ENCODE data around the gene FBN3. TPM values are rescaled to one million over a fixed set of nuclear protein-coding genes. Genes with fewer than 3 reads are reported as not detected.

The FBN3 gene
- polyA plus RNA-seq, 1 experiment: not detected

DNA sequence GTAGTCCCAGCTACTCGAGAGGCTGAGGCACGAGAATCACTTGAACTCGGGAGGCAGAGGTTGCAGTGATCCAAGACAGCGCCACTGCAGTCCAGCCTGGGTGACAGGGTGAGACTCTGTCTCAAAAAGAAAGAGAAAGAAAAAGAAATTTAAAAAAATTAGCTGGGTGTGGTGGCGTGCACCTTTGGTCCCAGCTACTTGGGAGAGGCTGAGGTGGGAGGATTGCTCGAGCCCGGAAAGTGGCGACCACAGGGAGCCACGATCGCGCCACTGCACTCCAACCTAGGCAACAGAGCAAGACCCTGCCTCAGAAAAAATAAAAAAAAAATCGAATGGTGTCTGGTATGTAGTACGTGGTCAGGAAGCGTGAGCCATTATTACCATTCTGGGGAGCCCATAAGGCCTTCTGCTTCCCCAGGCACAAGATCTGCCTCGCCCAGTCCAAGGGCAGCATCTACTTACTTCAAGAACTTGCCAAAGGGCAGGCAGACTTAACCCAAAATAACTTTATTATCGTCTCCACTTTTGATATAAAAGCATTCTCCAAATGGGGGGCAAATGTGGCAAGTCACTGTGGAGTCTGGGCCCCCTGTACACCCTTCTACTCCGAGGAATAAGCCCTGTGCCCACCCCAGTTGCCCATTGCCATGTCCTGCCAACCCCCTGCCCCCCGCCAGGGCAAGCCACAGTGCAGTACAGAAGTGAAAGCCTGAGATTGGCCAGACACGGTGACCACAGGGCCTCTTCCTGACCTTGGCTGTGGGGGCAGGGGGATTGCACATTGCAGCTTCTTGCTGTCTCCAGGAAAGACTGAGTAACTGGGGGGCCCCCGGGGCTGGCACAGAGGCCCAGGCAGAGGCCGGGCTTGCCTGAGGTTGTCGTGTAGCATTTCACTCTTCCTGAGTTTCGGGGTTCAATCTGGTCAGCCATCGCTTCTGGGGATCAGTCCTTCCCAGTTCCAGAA is 84.2 kb downstream of the FBN3 start:
- ChIA-PET POLR2A (no interaction called here), CTCF (no interaction called here)
- no peak overlapping the region for H3K27ac ChIP-seq (ENCODE audit: low read depth, low read length)
- TF ChIP-seq, protein P1, sequence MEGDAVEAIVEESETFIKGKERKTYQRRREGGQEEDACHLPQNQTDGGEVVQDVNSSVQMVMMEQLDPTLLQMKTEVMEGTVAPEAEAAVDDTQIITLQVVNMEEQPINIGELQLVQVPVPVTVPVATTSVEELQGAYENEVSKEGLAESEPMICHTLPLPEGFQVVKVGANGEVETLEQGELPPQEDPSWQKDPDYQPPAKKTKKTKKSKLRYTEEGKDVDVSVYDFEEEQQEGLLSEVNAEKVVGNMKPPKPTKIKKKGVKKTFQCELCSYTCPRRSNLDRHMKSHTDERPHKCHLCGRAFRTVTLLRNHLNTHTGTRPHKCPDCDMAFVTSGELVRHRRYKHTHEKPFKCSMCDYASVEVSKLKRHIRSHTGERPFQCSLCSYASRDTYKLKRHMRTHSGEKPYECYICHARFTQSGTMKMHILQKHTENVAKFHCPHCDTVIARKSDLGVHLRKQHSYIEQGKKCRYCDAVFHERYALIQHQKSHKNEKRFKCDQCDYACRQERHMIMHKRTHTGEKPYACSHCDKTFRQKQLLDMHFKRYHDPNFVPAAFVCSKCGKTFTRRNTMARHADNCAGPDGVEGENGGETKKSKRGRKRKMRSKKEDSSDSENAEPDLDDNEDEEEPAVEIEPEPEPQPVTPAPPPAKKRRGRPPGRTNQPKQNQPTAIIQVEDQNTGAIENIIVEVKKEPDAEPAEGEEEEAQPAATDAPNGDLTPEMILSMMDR (IDR thresholded peaks at IDR 0.05; ENCODE audit: low read depth, low read length): no peak
- DNase-seq (ENCODE audit: low read depth, low spot score): no peak
- no peak overlapping the region for H3K4me3 ChIP-seq (ENCODE audit: low read depth, low read length)
- no peaks in the 10 kb centered on the region for H3K27me3 ChIP-seq (ENCODE audit: control insufficient read depth, insufficient read depth, low read length)
- peaks cover 16% of the 10 kb centered on the region for H3K9me3 ChIP-seq (ENCODE audit: control insufficient read depth, insufficient read depth, low read length)

DNA sequence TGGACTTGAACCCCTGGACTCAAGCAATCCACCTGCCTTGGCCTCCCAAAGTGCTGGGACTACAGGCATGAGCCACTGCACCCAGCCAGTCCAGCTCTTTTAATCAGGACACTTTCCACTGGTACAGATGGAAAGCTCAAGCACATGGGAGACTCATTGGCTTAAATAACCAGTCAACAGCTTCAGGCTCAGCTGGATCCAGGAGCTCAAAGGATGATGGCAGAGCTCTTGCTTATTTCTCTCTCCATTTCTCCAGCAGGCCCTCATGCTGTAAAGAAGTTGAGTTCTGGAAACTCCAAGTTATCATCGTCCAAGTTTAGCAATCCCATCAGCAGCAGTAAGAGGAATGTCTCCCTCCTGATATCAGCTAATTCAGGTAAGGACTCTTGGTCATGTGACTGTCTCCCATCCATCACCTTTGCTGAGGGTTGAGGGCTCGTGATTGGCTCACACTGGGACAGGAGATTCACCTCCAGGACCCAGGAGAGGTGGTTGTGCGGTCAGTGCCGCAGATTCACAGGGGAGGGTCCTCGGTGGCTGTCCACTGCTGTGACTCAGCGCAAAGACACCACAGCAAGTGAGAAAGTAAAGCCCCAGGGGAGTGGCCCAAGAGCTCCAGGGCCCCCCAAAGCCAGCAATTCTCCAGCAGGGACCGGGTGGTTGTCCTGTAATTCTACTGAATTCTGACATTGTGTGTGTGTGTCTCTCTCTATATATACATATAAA is 91.7 kb downstream of the FBN3 start:
- TF ChIP-seq, protein P1 (IDR thresholded peaks at IDR 0.05; ENCODE audit: low read depth, low read length): no peak
- POLR2A ChIA-PET: no interaction called here
- no peaks in the 10 kb centered on the region; the same call in 1 of the 2 replicates for H3K9me3 ChIP-seq (ENCODE audit: control insufficient read depth, insufficient read depth, low read length)
- DNase-seq (ENCODE audit: low read depth, low spot score): no peak
- H3K27ac ChIP-seq (ENCODE audit: low read depth, low read length): no peak overlapping the region
- H3K4me3 ChIP-seq (ENCODE audit: low read depth, low read length): no peak overlapping the region
- no peaks in the 10 kb centered on the region for H3K27me3 ChIP-seq (ENCODE audit: control insufficient read depth, insufficient read depth, low read length)
- CTCF ChIA-PET: no interaction called here

DNA sequence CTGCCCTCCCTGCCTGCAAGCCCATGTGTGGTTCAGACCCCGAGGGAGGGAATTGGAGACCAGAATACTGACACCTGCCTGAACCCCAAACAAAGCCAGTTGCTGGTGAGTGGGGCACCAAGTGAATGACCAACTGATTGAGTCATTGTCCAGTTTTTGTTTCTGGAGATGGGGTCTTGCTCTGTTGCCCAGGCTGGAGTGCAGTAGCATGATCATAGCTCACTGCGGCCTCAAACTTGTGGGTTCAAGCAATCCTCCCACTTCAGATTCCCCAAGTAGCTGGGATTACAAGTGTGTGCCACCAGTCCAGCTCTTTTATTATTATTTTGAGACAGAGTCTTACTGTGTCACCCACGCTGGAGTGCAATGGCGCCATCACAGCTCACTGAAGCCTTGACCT is 92.9 kb downstream of the FBN3 start:
- Histone ChIP-seq H3K27me3 (ENCODE audit: control insufficient read depth, insufficient read depth, low read length) (no peaks in the 10 kb centered on the region), H3K9me3 (ENCODE audit: control insufficient read depth, insufficient read depth, low read length) (no peaks in the 10 kb centered on the region; the same call in 1 of the 2 replicates), H3K4me3 (ENCODE audit: low read depth, low read length) (no peak overlapping the region), H3K27ac (ENCODE audit: low read depth, low read length) (no peak overlapping the region)
- POLR2A ChIA-PET: no interaction called here
- DNase-seq (ENCODE audit: low read depth, low spot score): no peak
- CTCF ChIA-PET: no interaction called here
- TF ChIP-seq, protein P1 (IDR thresholded peaks at IDR 0.05; ENCODE audit: low read depth, low read length): no peak

DNA sequence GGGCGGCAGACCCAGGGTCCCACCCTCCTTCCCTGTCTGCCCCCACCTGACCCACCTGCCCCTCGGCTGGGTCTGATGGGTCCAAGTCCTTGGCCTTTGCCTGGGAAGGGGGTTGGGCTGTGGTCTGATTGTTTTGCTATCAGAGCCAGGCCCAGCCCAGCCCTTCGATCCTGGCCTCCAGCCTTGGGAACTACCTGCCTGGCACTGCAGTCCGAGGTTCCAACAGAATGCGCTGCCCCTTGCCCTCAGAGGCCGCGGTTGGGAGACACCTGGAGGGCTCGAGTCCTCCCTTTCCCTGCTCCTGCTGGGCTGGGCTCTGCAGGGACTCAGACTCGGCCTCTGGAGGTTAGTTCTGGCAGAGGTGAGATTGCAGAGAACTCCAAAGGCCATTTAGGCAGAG is 95.2 kb downstream of the FBN3 start:
- no peak overlapping the region for H3K27ac ChIP-seq (ENCODE audit: low read depth, low read length)
- POLR2A ChIA-PET: no interaction called here
- CTCF ChIA-PET: interaction anchor here (0.9 kb wide), 1 partner anchor 52 kb away, joined by 4 read pairs; no protein-coding TSS in a partner anchor
- no peak overlapping the region for H3K4me3 ChIP-seq (ENCODE audit: low read depth, low read length)
- TF ChIP-seq, protein P1 (IDR thresholded peaks at IDR 0.05; ENCODE audit: low read depth, low read length): no peak
- H3K27me3 ChIP-seq (ENCODE audit: control insufficient read depth, insufficient read depth, low read length): peaks cover 3% of the 10 kb centered on the region
- DNase-seq (ENCODE audit: low read depth, low spot score): no peak
- H3K9me3 ChIP-seq (ENCODE audit: control insufficient read depth, insufficient read depth, low read length): peaks cover 8% of the 10 kb centered on the region; the same call in 1 of the 2 replicates

DNA sequence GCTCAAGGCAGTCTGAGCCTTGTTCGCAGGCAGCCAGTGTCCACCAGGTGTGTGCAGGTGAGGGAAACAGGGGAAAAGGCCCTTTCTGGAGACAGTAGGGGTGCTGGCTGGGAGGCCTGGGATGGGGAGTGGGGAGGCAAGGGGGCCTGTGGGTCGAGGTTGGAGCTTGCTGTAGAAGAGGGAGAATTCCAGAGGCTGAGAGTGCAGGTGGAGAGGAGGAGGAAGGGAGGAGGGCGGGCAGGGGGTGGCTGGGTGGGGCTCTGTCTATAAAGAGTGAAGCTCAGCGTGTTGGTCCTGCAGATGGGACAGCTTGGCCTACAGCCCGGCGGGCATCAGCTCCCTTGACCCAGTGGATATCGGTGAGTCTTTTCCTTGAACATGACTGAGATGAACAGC is 96.9 kb downstream of the FBN3 start, which contains the start of gene CCL25:
TSS of gene CCL25 (plus strand) at position 297 of the 396 bp plus-strand sequence. CDS start 290 bp downstream, outside the sequence.
- H3K27me3 ChIP-seq (ENCODE audit: control insufficient read depth, insufficient read depth, low read length): peaks cover 6% of the 10 kb centered on the region
- H3K9me3 ChIP-seq (ENCODE audit: control insufficient read depth, insufficient read depth, low read length): peaks cover 8% of the 10 kb centered on the region; the same call in 1 of the 2 replicates
- H3K27ac ChIP-seq (ENCODE audit: low read depth, low read length): no peak within 1 kb of the TSS
- no peak within 1 kb of the TSS for H3K4me3 ChIP-seq (ENCODE audit: low read depth, low read length)
- no peak for DNase-seq (ENCODE audit: low read depth, low spot score)
- ChIA-PET POLR2A (no interaction called here), CTCF (no interaction called here)
- TF ChIP-seq, protein P1 (IDR thresholded peaks at IDR 0.05; ENCODE audit: low read depth, low read length): no peak

Measured in AG04450 (cell line).